SH-SY5Y (cell line): ENCODE results near the gene TTC31.

Source experiments
- GATA2 ChIP-seq: IDR thresholded peaks from 2 replicates; pipeline ENCODE4 v1.6.1; 2011; ENCODE audit warnings: mild to moderate bottlenecking, low read depth, low read length
- GATA3 ChIP-seq: IDR thresholded peaks from 2 replicates; pipeline ENCODE4 v1.6.1; 2011; ENCODE audit warnings: low read depth, mild to moderate bottlenecking, low read length, moderate library complexity

GRCh38 chr2:74438248-74438647, 44.6 kb upstream of the TTC31 start:
- no peak for TF ChIP-seq GATA2
- TF ChIP-seq GATA3 = no peak
